Suppressor macrophage (primary cell): Measurements from ENCODE around the gene FAM163B.

Source experiments
- DNase-seq, 4 experiments: peaks; one replicate each; pipeline ENCODE4 v3.0.0-alpha.2; 2020 to 2022

The FAM163B gene

DNA sequence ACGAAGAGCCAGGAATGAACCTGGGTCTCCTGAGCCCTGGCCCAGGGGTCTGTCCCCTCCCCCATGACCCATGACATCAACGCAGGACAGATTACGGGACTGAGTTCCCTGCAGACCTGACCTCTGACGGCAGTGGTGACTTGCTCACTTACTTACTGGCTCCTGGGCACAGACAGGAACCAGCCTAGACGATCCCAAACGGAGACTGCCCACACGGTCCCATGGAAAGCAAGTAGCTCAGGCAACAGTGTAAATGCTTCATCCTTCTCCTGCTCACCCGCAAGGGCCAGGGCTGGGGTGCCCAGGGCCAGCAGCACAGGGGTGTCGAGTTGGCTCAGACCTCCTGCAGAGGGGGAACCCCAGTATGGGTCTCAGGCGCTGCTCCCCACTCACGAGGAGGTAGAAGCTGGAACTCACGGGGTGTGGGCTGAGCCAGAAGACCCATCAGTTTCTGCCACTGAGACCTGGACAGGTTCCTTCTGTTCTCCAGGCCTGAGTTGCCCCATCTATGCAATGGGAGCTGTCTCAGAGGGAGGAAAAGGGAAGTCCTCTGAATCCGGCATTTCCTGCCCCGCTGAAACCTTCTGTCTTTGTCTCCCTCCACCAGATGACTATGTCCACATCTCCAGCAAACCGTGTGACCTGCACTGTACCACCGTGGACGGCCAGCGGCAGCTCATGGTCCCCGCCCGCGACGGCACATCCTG, 69.0 kb downstream of the FAM163B start:
- peak; percentile 52 to 70 (median 68) for DNase-seq

DNA sequence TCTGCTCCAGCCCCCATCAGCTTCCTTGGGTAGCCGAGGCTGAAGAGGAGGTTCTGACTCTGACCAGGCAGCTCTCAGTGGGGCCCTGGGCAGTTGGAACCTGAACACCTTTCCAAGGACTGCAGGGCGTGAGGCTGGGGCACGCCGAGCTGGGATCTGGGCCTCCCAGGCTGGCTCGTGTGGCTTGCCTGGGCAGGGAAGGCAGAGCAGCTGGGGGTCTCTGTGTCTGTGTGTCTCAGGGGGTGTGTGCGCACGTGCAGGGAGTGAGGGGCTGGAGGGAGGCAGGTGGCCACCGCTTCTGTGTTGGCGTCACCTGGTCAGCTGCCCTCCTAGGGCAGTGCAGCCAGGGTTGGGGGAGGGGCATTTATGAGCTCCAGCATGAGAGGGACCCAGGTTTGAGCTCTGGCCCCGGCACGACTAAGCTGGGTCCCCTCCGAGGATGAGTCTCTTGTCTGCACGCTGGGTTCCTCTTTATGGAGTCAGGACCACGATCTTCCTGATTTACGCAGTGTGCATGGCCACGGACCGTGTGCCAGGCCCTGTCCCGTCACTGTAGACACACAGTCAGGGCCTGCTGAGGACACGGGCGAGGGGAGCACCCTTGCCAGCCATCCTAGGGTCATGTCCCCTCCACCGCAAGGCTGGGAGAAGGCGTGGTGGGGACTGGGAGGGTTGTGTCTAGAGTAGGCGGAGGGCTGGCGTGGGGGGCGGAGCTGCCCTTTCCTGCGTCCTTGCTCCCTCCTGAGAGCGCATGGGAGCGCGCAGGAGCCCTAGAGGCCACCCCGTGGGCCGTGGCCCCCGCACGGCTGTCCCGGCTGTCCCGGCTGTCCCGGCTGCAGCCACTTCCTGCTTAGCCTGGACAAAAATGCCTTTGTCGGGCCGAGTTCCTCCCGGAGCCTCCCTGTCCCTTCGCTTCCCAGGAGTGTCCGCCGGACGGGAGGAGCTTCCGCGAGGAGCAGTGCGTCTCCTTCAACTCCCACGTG, 70.0 kb downstream of the FAM163B start:
- peak; percentile 43 to 70 (median 53) for DNase-seq

DNA sequence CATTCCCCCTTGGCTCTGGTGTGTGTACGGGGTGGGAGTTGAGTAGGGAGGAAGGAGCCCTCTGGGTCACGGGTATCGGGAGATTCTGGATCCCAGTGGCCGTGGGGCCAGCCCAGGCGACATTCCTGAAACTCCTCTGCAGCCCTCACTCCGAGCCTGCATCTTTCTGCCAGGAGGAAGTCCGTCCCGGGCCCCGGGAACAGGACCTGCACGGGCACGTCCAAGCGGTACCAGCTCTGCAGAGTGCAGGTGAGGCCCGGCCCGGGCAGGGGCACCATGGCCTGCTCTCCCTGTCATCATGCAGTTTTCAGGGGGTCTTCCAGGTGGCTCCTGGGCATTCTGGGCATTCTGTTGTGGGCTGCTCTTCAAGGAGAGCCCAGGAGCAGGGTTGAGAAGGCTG, 71.0 kb downstream of the FAM163B start:
- DNase-seq, result no peak

DNA sequence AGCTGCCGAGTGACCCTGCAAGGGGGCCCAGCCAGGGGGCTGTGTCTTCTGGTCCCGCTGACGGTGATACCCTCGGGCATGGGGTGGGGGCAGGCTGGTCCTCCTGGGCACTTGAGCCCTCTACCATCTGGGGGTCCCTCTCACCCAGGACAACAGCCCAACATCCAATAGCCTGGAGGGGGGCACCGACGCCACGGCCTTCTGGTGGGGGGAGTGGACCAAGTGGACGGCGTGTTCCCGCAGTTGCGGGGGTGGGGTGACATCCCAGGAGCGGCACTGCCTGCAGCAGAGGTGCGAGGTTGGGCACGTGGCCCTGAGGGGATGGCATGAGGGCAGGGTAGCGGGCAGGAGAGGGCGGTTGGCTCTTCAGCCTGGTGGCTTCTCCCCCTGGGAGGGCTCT, 71.9 kb downstream of the FAM163B start:
- no peak for DNase-seq

DNA sequence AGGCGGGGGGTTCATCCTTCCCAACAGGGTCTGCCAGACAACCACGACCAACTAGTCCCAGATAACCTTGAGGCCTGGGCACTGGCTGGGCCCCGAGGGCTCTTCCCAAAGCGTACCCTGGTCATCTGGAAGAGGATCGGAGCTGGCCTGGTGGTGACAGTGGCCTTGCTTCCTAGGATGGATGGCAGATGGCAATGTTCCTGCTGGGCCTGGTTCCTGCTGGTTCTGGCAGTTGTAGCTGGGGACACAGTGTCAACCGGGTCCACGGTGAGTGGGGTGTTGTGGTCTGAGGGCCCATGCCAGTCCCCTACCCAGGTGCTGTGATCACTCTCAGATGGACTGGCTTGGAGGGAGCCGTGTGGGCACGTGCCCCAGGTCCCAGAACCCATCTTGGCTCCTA, 72.7 kb downstream of the FAM163B start:
- DNase-seq, result no peak

DNA sequence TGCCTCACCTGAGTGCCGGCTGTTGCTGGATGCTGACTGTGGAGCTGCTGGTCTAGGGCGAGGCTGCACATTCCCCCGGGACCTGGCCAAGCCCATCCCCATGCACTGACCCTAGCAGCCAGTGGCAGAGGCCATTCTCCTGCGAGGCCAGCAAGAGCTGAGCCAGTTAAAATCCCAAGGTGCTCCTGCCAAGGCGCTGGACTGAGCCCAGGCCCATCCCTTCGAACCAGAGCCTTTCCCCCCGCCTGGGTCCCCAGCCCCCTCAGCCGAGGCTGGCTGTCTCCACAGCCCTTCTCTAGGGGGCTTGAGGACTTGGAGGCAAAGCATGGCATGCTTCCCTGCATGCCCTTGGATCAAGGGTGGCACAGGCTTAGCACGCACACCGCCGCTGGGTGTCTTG, 73.1 kb downstream of the FAM163B start:
- DNase-seq, result no peak

DNA sequence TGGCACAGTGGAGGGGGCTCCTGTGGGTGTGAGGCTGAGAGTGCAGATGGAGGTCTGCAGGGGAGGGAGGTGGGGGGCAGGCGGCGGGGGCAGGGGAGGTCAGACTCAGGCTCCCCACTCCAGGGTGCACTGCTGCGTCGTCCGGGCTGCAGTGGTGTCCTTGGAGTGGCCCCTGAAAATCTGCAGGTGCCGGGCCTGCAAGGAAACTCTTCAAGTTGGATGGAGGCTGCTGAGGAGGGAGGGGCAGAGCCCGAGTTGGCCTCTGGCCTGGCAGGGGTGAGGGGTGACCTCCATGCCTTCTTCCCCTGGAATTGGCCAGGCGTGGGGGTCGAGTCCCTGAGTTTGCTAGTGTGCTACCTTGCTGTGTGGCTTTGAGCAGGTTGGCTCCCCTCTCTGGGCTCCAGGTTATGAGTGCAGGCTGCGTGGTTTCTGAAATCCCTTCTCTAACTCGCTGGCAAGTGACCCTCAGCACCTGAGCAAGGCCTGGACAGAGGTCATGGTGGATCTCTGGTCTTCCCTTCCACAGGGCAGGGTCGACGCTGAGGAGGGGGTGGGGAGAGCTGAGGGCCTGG, 73.8 kb downstream of the FAM163B start:
- no peak for DNase-seq

DNA sequence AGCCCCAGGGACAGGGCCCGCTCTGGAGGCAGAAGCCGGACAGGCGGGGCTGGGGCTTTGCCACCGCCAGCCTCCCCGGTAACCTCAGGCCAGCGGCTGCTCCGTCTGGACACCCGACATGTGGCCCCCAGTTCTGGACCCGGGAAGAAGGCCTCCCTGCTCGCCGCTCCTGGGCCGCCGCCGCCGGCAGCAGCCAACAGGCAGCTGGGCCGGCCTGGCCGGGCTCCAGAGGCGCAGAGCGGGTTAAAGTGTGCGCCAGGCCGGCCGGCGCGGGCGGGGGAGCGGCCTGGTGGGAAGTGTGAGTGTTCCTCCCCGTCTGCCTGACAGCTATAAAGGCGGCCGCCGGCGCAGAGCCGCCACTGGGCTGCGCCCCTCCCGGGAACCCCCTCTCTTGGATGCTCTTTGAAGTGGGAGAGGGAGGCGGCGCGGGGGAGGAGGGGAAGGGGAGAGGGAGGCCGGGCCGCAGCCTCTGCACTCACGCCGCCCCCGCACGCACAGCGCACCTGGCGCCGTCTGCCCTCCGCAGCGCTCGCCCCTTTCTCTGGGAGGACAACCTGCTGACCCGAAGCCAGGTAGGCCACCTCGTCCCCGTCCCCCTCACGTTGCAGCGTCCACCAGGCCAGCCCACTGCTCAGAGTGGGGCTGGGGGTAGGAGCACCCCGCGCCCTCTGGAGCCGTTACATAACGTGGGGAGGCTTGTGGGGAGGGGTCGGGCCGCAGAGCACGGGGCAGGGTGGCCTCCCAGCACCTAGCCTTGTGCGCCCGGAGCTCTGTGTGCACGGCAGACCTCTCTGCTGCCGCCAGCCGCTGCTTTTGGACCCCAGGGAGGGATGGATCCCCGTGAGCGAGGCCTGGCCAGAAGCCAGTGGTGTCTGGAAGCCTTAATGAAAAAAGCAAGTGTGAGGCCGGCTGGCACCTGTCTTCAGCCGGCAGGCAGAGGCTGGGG, 74.6 kb downstream of the FAM163B start, which contains the start of gene ADAMTSL2:
TSS of gene ADAMTSL2 (plus strand) at position 359 of the 946 bp plus-strand sequence. CDS start 2,009 bp downstream, outside the sequence.
- DNase-seq, result peak in 2 of 4 experiments; percentile 31 to 34

DNA sequence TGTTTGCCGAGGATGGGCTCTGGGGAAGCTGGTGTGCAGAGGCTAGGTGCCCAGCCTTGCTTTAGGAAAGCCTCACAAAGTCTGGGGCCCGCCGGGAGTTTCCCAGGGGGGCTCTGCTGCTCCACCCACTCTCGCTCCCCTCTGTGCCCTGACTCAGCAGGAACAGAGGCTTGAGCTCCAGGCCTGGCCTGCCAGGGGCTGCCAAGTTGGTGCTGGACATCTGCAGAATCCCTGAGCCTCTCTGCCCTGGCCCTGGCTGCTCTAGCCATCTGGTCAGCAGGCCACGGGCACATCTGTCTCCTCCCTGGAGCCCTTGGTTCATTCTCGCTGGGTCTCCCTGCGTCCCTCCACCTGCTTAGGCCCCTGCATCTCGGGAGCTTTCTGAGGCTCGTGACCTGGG, 75.3 kb downstream of the FAM163B start:
- DNase-seq, result no peak

DNA sequence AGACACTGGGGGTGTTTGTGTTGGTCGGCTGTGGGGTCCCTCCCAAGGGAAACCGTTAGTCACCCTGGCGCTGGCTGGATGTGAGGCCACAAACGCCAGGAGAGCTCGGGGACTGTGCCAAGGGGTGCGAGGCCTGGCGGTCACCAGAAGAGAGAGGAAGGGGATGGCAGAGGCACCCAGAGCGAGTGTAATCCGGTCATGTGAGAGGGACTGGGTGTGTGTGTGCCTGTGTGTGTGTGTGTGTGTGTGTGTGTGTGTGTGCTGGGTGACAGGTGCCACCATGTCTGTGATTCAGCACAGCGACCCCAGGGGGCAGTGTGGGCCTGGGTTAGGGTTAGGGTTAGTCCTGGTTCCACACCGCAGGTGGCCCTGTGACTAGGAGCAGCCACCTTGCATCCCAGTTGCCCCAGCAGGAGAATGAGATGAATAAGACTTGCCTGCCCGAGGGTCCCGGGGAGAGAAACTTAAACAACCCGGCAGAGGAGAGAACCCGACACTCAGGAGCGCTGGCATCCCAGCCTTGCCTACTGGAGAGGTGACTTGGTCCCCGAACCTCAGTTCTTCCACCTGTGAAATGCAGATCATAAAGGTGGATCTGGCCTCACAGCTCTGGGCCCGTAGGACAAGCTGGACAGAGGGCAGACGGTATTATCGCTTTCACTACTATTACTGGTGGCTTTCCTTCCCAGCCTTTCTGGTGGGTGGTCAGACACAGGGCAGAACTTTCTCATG, 76.1 kb downstream of the FAM163B start:
- DNase-seq, result peak; percentile 58 to 76 (median 63)

DNA sequence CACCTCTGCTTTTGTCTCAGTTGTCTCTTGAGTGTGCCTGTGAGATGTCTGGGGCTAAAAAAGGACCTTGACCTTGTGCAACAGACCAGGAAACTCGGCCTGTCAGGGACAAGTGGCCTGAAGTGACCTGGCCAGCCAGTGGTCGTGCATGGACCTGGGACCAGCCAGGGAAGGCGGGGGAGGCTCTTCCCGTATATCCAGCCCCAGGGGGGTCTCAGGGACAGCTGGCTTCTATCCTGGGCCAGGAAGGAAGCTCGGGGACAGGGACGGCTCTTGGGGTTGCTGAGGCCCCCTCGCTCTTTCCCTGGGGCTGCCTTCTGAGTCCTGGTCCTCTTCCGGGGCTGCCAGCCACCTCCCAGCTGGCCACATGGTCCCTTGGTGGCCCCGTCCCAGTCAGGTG, 77.9 kb downstream of the FAM163B start:
- DNase-seq, result no peak

DNA sequence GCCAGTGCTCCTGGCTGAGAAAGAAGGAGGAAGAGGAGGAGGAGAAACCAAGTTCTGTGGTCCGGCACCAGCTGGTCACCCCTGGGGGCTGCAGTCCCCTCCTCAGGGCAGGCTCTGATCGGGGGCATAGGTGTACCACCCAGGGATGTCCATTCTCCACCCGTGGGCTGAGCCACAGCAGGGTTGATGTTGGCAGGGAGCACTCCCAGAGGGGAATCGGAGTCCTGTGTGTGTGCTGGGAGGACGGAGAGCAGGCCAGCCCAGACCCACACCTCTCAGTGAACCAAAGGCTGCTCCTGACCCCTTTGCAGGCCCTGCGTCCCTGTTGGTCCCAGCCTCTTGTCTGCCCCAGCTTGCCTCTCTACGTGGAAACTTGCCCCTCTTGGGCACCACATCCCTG, 79.3 kb downstream of the FAM163B start:
- DNase-seq, result no peak

DNA sequence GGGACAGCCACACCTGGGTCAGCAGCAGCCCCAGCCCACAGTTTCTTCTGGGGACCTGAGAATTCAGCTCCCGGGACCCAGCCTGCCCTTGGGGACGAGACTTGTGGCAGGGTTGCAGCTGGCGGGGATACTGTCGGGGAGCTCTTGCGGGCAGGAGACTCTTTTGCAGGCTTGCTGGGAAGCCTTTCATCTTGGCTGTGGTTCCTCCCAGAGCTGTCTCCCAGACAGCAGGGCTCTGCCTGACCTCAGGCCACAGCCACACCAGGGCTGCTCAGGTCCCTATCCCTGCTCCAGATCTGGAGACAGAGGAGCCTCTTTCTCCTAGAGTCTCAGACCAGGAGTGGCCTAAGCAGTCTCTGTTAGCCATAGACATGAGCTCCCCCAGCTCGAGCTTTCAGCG, 79.7 kb downstream of the FAM163B start:
- no peak for DNase-seq

DNA sequence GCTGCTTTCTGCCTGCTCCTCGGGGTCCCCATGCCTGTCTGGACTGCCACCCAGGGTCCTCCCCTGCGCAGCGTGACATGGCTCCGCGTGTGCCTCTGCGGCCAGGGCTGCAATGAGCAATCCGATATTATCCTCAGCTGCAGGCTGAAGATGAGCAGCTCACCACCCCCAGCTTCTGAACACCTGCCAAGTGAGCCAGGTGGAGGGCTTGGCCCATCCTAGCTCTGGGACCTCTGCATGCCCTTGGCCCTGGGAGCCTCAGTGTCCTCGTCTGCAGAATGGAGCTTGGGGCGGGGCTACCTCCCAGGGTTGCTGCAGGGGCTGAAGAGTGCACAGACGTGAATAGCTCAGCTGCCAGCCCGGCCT, 80.3 kb downstream of the FAM163B start:
- no peak for DNase-seq

DNA sequence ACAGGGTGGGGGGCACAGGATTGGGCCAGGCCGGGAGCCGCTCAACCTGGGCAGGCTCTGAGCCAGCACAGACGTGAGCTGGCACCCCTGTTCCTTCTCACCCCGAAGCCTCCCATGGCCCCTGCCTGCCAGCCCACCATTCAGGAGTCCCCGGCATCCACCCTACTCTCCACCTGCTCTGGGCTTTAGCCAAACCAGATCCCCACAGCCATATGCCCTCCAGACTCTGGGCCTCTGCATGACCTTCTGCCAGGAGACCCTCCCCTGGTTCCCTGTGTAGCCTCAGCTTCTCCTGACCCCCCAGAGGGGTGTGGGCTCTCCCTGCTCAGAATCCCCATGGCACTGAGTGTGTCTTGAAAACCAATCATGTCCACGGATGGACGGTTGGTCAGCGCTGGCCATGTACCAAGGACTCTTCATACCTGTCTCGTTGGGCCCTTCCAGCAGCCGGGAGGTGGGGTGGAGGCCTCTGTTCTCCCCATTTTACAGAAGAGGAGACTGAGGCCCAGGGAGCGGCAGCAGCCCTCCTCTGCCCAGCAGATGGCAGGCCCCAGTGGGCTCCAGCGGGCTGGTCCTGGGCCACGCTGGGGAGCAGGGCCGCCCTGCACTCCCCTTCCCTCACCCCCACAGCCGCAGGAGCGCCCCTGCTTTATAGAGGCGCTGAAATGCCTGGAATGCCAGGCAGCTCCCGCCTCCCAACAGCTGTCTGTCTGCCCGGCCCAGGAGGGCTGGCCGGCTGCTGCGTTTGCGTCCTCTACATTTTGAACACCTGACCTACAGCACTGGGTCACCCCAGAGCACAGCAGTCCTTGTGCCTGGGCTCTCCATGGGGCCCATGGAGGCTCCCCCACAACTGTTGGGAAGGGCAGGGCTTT, 81.0 kb downstream of the FAM163B start:
- no peak for DNase-seq

DNA sequence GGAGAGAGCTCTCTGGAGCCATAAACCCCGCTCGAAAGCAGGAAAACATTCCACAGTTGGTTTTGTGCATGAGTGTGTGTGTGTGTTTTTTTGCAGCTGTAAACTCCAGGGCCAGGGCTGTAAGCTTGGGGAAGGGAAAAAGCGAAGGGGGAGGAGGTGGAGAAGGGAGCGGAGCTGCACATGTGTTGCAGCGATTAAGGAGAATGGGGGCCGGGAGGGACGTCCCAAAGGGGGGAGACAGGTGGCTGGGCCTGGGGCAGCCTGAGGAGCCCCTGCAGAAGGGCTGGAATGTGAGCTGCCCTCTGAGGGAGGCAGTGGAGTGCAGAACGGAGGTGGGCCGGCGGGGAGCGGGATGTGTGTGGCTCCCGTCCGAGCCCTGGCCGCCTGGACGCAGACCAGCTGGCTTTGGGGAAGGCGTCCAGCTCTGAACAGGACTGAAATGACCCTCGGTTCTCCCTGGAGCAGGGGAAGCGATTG, 81.7 kb downstream of the FAM163B start:
- no peak for DNase-seq
